Measurements from ENCODE around the gene SMIM20. TPM values are rescaled to one million over a fixed set of nuclear protein-coding genes. Genes with fewer than 3 reads are reported as not detected.

The SMIM20 gene
- total and polyA plus RNA-seq, 3 donors from 2014 or later: 31.3 to 46.1 (median 38.3) TPM

DNA sequence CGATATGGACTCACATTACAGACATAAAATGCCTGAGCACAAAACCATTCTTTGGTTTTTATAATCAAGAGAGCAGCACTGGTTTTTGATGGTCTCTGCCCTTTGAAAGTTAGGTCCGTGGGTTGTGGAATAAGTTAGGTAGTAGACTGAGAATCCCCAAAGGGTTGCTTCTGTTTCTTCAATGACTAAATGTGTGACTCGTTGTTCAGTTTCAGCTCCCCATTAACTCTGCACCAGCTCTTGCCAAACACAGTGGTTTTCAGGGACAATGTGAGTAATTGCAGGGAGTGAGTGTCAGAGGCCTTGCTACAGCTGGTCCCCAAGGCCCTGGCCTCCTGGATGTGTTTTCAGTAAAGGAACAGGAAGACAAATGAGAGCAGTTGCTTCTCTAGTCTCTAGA lies 24.8 kb downstream of the SMIM20 start:
- WGBS, 2 donors: 57 to 61% methylated on average over 3 of the region's 3 CpGs
- Histone ChIP-seq H3K27me3 (no peaks in the 10 kb centered on the region), H3K27ac (no peak overlapping the region), H3K4me3 (no peak overlapping the region), H3K36me3 (ENCODE audit: low read depth, missing control alignments) (no peaks in the 10 kb centered on the region), H3K4me1 (no peaks in the 10 kb centered on the region), H3K9me3 (no peaks in the 10 kb centered on the region)
- no peak for DNase-seq
- no peak for TF ChIP-seq POLR2A (IDR thresholded peaks at IDR 0.05)
- TF ChIP-seq, protein P1, sequence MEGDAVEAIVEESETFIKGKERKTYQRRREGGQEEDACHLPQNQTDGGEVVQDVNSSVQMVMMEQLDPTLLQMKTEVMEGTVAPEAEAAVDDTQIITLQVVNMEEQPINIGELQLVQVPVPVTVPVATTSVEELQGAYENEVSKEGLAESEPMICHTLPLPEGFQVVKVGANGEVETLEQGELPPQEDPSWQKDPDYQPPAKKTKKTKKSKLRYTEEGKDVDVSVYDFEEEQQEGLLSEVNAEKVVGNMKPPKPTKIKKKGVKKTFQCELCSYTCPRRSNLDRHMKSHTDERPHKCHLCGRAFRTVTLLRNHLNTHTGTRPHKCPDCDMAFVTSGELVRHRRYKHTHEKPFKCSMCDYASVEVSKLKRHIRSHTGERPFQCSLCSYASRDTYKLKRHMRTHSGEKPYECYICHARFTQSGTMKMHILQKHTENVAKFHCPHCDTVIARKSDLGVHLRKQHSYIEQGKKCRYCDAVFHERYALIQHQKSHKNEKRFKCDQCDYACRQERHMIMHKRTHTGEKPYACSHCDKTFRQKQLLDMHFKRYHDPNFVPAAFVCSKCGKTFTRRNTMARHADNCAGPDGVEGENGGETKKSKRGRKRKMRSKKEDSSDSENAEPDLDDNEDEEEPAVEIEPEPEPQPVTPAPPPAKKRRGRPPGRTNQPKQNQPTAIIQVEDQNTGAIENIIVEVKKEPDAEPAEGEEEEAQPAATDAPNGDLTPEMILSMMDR (IDR thresholded peaks at IDR 0.05): no peak
- intact Hi-C loops (cut with DNase I; ENCODE audit: low total_unique reads): no loop called here

DNA sequence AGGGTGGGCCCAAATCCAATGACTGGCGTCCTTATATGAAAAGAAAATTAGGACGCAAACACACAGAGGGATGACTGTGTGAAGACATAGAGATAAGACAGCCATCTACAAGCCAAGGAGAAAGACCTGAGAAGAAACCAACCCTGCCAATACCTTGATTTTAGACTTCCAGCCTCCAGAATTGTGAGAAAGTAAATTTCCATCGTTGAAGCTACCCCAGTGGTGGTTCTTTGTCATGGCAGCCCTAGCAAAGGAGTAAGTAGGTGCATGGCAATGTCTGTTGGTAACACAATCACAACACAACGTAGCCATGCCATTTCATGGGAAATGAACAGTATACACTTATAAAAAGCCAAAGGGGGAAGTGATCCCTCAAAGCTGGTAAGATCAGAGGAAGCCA lies 25.3 kb downstream of the SMIM20 start:
- H3K4me3 ChIP-seq: no peak overlapping the region
- H3K4me1 ChIP-seq: no peaks in the 10 kb centered on the region
- 82 to 89% methylated on average over 4 of the region's 4 CpGs for WGBS, 2 donors
- no peaks in the 10 kb centered on the region for H3K27me3 ChIP-seq
- TF ChIP-seq POLR2A (IDR thresholded peaks at IDR 0.05): no peak
- TF ChIP-seq, protein P1 (IDR thresholded peaks at IDR 0.05): peak in 2 of 3 experiments; percentile 11 to 20
- DNase-seq: no peak
- no peak overlapping the region for H3K27ac ChIP-seq
- intact Hi-C loops (cut with DNase I; ENCODE audit: low total_unique reads): no loop called here
- no peaks in the 10 kb centered on the region for H3K36me3 ChIP-seq (ENCODE audit: low read depth, missing control alignments)
- no peaks in the 10 kb centered on the region for H3K9me3 ChIP-seq

DNA sequence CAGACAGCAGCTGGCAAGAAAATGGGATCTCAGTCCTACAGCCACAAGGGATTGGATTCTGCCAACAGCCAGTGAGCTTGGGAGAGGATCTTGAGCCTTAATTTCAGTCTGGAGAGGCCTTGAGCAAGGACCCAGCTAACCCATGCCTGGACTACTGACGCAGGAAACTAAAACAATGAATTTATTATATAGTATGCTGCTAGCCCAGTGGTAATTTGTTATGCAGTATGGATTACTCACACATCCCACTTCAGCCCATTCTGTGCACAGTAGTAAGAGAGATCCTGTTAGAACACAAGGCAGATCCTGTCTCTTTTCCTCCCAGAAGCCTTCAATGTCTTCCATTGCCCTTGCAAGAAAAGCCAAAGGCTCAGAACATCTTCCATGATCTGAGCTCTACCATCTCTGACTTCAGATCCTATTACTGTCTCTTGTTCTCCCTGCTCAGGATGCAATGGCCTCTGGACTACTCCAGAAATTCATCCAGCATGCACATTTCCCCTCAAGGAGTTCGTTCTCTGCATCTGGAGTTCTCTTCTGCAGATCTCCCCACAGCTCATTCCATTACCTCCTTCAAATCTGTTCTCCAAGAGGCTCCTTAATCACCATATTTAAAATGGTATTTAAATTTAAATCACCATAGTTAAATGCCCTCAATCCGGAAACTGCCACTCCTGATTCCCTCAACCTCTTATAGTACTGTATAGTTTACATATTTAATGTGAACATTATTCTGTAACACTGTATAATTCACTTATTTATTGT lies 27.6 kb downstream of the SMIM20 start:
- H3K4me3 ChIP-seq: no peak overlapping the region
- no peak for TF ChIP-seq POLR2A (IDR thresholded peaks at IDR 0.05)
- TF ChIP-seq, protein P1 (IDR thresholded peaks at IDR 0.05): no peak
- no peaks in the 10 kb centered on the region for H3K9me3 ChIP-seq
- WGBS, 2 donors: 91 to 94% methylated on average over 3 of the region's 3 CpGs
- no peaks in the 10 kb centered on the region for H3K4me1 ChIP-seq
- intact Hi-C loops (cut with DNase I; ENCODE audit: low total_unique reads): no loop called here
- no peaks in the 10 kb centered on the region for H3K36me3 ChIP-seq (ENCODE audit: low read depth, missing control alignments)
- DNase-seq: no peak
- no peak overlapping the region for H3K27ac ChIP-seq
- no peaks in the 10 kb centered on the region for H3K27me3 ChIP-seq

DNA sequence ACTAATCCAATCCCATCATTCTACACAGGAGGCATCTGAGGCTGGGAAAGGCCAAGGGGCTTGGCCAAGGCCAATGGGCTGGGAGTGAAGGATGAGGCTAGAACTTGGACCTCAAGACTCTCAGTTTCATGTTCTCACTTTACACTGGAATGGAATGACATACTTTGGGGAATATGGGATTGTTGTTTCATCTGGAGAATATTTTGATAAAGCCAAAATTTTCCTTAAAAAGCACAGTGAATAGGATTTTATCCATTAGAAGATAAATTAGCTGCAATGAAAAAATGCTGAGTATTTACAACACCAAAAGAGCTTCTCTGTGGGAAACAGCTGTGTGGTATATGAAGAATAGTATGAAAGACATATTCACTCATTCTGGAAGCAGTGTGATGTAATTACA lies 29.3 kb downstream of the SMIM20 start:
- H3K27me3 ChIP-seq: no peaks in the 10 kb centered on the region
- no peaks in the 10 kb centered on the region for H3K4me1 ChIP-seq
- no peak for TF ChIP-seq POLR2A (IDR thresholded peaks at IDR 0.05)
- TF ChIP-seq, protein P1 (IDR thresholded peaks at IDR 0.05): no peak
- H3K36me3 ChIP-seq (ENCODE audit: low read depth, missing control alignments): no peaks in the 10 kb centered on the region
- no peak for DNase-seq
- no peak overlapping the region for H3K4me3 ChIP-seq
- intact Hi-C loops (cut with DNase I; ENCODE audit: low total_unique reads): no loop called here
- no peak overlapping the region for H3K27ac ChIP-seq
- H3K9me3 ChIP-seq: no peaks in the 10 kb centered on the region

DNA sequence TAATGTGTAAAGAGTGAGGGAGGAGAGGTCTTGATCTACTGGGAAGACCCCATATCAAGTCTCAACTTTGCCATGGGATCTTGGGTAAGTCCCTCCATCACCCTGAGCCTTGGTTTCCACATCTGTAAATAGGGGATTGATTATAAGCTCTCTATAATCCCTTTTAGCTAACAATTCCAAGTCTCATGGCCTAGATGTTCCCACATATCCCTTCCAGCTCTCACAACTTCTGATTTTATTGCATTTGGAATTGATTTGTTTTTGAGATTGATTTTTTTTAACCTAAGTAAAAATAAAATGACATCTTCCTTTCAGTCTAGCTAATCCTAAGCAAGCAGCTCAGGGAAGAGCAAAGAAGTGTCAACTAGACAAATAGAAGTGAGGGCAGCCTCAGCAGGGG lies 29.8 kb downstream of the SMIM20 start:
- Histone ChIP-seq H3K36me3 (ENCODE audit: low read depth, missing control alignments) (no peaks in the 10 kb centered on the region), H3K4me1 (no peaks in the 10 kb centered on the region), H3K27ac (no peak overlapping the region), H3K27me3 (no peaks in the 10 kb centered on the region), H3K9me3 (no peaks in the 10 kb centered on the region), H3K4me3 (no peak overlapping the region)
- DNase-seq: no peak
- TF ChIP-seq POLR2A (IDR thresholded peaks at IDR 0.05): no peak
- TF ChIP-seq, protein P1 (IDR thresholded peaks at IDR 0.05): no peak
- intact Hi-C loops (cut with DNase I; ENCODE audit: low total_unique reads): no loop called here
